ENCODE data around the gene TMEM170A.
"Not testable (repeated sequence)": the region's sequence is repeated elsewhere in the genome, so short reads cannot be mapped to it uniquely, and the experiment has no call there.

Gene TMEM170A, protein sequence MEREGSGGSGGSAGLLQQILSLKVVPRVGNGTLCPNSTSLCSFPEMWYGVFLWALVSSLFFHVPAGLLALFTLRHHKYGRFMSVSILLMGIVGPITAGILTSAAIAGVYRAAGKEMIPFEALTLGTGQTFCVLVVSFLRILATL

GRCh38 chr16:75464122-75464918, at the start of gene TMEM170A:
TSS of gene TMEM170A (minus strand) at chr16:75464689. CDS start at chr16:75464600, 89 bp downstream.
- peak; percentile 98 for DNase-seq (ENCODE audit: low spot score)

- no peak for DNase-seq (ENCODE audit: low spot score)
These were observed 42.1 kb upstream of the TMEM170A start for GRCh38 chr16:75506574-75506973.

DNA sequence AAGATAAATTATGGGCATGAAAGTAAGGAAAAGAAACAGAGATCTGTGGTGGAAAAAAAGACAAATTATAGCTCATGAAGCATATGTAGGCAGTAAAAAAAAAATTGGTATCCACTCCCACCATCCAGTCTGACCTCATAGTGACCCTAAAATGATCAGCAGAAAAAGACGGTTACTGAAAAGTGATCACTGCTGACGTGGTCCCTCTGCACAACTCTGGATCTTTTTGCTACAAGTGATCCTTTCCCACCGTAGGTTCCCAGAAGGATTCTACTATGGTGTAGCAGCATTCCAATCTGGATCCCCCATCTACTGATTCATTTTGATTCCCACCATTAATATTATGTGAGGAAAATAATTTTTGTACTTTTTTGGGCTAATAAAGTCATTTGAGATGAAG, 41.6 kb upstream of the TMEM170A start:
- DNase-seq (ENCODE audit: low spot score): no peak

DNA sequence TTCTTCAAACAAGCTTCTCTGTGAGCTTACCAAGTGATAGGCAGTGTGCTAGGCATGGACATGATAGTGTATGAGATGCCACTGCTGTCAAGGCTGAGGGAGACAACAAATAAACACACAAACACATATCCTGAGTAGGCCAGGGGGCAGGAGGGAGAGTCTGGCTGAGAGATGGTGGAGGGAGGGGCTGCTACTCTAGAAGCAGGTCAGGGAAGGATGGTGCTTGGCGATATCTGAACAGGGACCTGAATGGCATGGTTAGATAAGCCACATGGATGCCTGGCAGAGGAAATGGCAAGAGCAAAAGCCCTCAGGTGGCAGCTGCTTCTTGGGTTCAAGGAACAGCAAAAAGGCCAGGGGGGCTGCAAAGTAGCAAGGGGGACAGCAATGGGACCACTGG, 39.3 kb upstream of the TMEM170A start:
- DNase-seq (ENCODE audit: low spot score): no peak

DNA sequence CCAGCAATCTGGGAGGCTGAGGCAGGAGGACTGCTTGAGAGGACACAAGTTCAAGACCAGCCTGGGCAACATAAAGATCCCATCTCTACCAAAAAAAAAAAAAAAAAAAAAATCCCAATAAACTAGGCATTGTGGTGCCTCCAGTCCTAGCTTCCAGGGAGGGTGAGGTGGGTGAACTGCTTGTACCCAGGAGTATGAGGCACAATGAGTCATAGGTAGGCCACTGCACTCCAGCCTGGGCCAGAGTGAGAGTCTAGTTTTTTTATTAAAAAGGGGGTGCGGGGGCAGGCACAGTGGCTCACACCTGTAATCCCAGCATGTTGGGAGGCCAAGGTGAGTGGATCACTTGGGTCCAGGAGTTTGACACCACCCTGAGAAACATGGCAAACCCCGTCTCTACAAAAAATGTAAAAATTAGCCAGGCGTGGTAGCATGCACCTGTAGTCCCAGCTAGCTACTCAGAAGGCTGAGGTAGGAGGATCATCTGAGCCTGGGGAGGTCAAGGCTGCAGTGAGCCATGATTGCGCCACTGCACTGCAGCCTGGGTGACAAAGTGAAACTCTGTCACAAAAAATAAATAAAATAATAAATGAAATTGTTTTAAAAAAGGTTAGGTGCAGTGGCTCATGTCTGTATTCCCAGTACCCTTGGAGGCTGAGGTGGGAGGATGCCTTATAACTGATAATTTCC, 38.6 kb upstream of the TMEM170A start:
- DNase-seq (ENCODE audit: low spot score): no peak

GRCh38 chr16:75501820-75502219, 37.3 kb upstream of the TMEM170A start:
- DNase-seq (ENCODE audit: low spot score): not testable (repeated sequence)

DNA sequence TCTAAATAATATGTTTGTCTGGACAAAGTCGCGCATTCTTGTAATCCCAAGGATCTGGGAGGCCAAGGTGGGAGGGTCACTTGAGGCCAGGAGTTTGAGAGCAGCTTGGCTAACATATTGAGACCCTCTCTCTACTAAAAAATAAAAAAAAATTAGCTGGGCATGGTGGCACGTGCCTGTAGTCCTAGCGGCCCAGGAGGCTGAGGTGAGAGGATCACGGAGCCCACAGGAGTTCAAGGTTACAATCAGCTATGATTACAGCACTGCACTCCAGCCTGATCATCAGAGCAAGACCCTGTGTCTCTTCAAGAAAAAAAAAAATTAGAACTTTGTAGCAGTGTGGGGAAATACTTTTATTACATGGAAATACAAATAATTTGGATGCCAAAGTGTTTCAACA, 36.9 kb upstream of the TMEM170A start:
- no peak for DNase-seq (ENCODE audit: low spot score)

- DNase-seq (ENCODE audit: low spot score): peak; percentile 79
These were observed 34.3 kb upstream of the TMEM170A start for GRCh38 chr16:75498605-75499322.

DNA sequence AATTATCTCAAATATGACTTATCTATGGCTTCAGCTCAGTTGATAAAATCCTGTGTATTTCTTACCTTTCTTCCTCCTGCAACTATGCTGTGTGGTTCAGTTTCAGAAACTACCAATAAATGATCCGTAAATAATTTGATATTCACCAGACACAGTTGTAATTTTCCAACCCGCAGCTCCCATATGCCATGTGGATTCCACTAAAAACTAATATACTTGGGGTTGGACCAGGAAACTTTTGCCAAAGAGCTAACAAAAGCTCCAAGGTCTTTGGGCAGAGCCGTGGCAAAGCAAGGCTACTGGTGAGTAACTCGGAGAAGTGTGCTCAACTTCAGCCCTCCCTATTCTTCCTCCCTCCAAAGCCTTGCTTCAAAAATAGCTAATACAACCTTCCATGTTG, 33.1 kb upstream of the TMEM170A start:
- DNase-seq (ENCODE audit: low spot score): no peak

- DNase-seq (ENCODE audit: low spot score): peak; percentile 86
These were observed 30.7 kb upstream of the TMEM170A start, which contains the start of gene CHST6 for GRCh38 chr16:75495076-75495674. TSS of gene CHST6 (minus strand) at chr16:75495441. CDS start at chr16:75479828, 15,613 bp downstream.

DNA sequence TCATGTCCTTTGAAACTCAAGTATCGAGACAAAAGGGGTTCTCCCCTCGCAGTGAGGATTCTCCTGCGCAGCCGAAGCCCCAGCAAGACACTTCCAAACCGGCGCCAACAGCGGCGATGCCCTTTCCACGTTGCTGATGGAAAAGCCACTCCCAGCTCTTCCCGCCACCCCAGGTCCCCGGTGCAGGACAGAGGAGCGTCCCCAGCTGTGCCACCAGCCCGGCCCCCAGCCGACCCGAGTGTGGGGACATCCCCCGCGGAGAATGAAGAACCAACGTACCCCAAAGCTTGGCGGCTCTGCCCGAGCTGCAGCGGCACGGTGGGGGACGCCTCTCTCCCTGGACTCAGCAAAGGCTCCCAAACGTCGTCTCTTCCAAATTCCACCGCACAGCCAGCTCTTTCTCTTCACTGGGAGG, 30.2 kb upstream of the TMEM170A start:
- peak; percentile 37 for DNase-seq (ENCODE audit: low spot score)

GRCh38 chr16:75494184-75494583, 29.7 kb upstream of the TMEM170A start:
- DNase-seq (ENCODE audit: low spot score): peak; percentile 51

DNA sequence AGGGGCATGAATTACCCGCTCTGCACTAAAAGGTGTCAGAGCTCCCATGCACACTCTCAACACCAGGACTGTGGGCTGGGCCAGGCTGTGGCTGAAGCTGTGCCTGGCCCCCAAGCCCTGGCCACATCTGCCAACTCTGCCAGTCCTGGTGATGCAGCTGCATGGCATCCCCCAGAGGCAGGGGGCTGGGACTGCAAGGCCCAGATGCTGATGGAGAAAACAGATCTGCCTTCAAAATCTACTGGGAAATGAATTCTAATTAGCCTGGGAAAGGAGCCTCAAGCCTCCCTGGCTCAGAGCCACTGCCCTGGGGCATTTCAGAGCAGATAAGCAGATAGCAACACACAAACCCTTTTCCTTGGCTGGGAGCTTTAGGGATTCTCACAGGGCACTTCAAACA, 27.4 kb upstream of the TMEM170A start:
- DNase-seq (ENCODE audit: low spot score): peak; percentile 93

DNA sequence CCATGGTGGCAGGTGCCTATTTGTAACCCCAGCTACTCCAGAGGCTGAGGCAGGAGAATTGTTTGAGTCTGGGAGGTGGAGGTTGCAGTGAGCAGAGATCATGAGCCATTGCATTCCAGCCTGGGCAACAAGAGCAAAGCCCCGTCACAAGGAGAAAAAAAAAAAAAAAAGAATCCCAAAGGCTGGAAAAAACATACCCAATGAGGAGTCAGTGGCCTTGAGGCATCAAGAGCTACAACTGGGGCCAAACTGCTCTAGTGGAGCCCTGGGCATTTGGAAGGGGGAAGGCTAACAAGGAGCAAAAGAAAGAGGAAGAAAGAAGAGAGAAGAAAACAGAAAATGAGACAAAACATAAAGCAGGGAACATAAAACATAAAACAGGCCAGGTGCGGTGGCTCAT, 23.8 kb upstream of the TMEM170A start:
- no peak for DNase-seq (ENCODE audit: low spot score)

- no peak for DNase-seq (ENCODE audit: low spot score)
These were observed 22.3 kb upstream of the TMEM170A start for GRCh38 chr16:75486676-75487313.

DNA sequence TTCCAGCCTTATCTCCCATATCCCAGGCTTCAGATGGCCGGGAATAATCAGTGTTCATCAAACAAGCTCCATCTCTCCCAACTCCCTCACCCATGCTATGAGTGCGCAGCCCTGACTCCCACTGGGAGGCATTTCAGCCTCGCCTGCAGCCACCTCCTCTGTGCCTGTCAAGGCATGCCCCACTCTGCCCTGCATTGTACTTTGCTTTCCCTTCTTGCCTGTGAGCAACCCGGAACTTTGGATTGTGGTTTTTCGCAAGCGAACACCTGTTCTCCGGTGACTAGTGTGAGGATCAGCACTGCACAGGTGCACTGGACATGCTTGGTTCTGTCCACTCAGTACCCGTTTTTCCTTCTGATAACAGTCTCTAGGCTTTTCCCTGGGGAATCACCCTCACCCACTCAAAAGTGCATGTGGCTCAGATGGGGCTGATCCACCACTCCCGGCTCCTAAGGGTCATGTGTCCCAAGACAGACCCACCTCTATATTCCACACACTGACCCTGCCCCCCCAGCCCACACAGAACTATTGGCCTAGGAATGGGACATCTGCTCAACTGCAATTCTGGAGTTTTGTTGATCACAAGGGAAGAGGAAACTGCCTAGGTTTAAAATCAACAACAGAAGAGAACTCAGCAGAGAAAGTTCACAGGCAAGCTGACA, 21.7 kb upstream of the TMEM170A start:
- DNase-seq (ENCODE audit: low spot score): no peak

DNA sequence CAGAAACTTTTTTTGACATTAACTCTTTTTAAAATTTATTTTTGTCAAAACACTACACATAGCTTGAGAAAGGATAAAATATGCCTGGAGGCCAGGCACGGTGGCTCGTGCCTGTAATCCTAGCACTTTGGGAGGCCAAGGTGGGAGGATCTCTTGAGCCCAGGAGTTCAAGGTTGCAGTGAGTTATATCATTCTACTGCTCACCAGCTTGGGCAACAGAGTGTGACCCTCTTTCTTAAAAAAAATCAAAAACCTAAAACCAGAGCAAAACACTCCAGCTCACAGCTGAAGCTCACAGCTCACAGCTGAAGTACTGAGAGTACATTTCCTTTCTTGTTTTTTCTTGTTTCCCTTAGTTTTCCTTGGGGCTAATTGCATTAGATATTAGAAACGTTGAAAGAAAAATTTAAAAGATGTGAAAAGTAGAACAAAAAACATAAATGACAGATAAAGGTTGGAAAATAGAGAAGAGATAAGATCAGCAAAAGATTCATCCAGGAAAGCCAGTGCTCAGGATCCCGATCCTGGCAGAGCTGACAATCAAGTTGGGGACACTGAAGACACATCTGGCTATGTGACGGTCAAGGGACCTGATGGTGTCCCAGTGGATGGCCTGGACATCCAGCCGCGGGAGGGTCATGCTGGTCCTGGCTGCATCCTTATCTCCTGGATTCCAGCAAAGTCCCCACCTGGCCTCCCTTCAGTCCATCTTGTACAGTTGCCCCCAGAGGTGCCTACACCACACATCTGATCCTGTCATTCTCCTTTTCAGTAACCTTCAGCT, 20.9 kb upstream of the TMEM170A start:
- DNase-seq (ENCODE audit: low spot score): no peak

- DNase-seq (ENCODE audit: low spot score): no peak
These were observed 18.7 kb upstream of the TMEM170A start for GRCh38 chr16:75483222-75483621.

DNA sequence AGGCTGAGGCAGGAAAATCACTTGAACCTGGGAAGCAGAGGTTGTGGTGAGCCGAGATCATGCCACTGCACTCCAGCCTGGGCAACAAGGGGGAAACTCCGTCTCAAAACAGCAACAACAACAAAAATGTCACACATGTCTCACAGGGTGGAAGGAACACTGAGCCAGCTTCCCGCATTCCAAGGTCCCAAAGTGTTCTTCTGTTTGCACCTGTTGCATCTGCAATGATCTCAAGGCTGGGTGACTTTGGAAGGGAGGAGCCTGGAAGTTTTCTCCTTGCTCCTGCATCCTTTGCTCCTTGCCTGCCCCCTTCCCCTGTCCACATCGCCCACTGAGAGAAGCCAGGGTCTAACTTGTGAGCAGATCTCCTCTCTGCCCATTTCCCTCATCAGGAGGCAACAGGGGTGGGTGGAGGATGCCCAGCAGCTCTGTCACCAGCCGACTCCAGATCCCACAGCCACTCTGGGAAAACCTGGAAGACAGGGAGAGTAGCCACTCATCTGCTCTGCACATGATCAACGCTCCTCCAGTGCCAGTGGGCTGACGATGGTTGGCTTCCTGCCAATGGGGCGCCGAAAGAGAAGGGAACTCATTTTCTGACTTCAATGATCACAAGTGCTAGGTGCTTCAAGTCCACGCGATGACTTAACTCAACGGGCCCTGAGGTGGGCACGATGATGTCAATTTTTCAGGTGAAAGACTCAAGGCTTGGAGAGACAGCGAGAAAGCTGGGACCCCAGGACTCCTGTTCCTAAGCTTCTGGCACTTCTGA, 18.1 kb upstream of the TMEM170A start:
- DNase-seq (ENCODE audit: low spot score): no peak

Measured in globus pallidus (tissue), 1 donor.